Measurements from ENCODE around the gene OSBPL6.

Gene OSBPL6

GRCh38 chr2:178271629-178272333 is 77.5 kb downstream of the OSBPL6 start:
- DNase-seq (ENCODE audit: low read depth in 2 of 2) = no peak

GRCh38 chr2:178273787-178274360 is 79.6 kb downstream of the OSBPL6 start:
- DNase-seq (ENCODE audit: low read depth in 2 of 2) = no peak

- no peak for DNase-seq (ENCODE audit: low read depth in 2 of 2)
These were observed 81.3 kb downstream of the OSBPL6 start for GRCh38 chr2:178275600-178275999.

- no peak for DNase-seq (ENCODE audit: low read depth in 2 of 2)
These were observed 83.5 kb downstream of the OSBPL6 start for GRCh38 chr2:178277741-178278197.

GRCh38 chr2:178279142-178279541 is 84.8 kb downstream of the OSBPL6 start:
- no peak for DNase-seq (ENCODE audit: low read depth in 2 of 2)

GRCh38 chr2:178279636-178280035 is 85.3 kb downstream of the OSBPL6 start:
- DNase-seq (ENCODE audit: low read depth in 2 of 2) = no peak

GRCh38 chr2:178280244-178280852 is 86.0 kb downstream of the OSBPL6 start:
- DNase-seq (ENCODE audit: low read depth in 2 of 2) = peak in 1 of 2 experiments; percentile 3

GRCh38 chr2:178282075-178282815 is 87.9 kb downstream of the OSBPL6 start:
- DNase-seq (ENCODE audit: low read depth in 2 of 2) = no peak

GRCh38 chr2:178283341-178283918 is 89.1 kb downstream of the OSBPL6 start:
- no peak for DNase-seq (ENCODE audit: low read depth in 2 of 2)

GRCh38 chr2:178284613-178285286 is 90.4 kb downstream of the OSBPL6 start:
- no peak for DNase-seq (ENCODE audit: low read depth in 2 of 2)

- no peak for DNase-seq (ENCODE audit: low read depth in 2 of 2)
These were observed 90.9 kb downstream of the OSBPL6 start for GRCh38 chr2:178285287-178285615.

- no peak for DNase-seq (ENCODE audit: low read depth in 2 of 2)
These were observed 92.3 kb downstream of the OSBPL6 start for GRCh38 chr2:178286636-178287035.

GRCh38 chr2:178287652-178288344 is 93.5 kb downstream of the OSBPL6 start:
- no peak for DNase-seq (ENCODE audit: low read depth in 2 of 2)

- DNase-seq (ENCODE audit: low read depth in 2 of 2) = no peak
These were observed 97.4 kb downstream of the OSBPL6 start for GRCh38 chr2:178291703-178292102.

- DNase-seq (ENCODE audit: low read depth in 2 of 2) = no peak
These were observed 98.3 kb downstream of the OSBPL6 start for GRCh38 chr2:178292586-178292985.

- no peak for DNase-seq (ENCODE audit: low read depth in 2 of 2)
These were observed 100.8 kb downstream of the OSBPL6 start for GRCh38 chr2:178295115-178295514.

- no peak for DNase-seq (ENCODE audit: low read depth in 2 of 2)
These were observed 101.6 kb downstream of the OSBPL6 start for GRCh38 chr2:178295906-178296305.

GRCh38 chr2:178296394-178297090 is 102.2 kb downstream of the OSBPL6 start:
- no peak for DNase-seq (ENCODE audit: low read depth in 2 of 2)

GRCh38 chr2:178297091-178297411 is 102.7 kb downstream of the OSBPL6 start:
- no peak for DNase-seq (ENCODE audit: low read depth in 2 of 2)

- no peak for DNase-seq (ENCODE audit: low read depth in 2 of 2)
These were observed 104.5 kb downstream of the OSBPL6 start for GRCh38 chr2:178298785-178299212.

Data from stimulated activated CD4-positive, alpha-beta T cell treated with anti-CD3 and anti-CD28 coated beads, Interleukin-12 subunit alpha, Interleukin-12 subunit beta, amount 100 ng/mL, for 24 hours (primary cell).